Fibroblast of lung (primary cell): ENCODE measurements around the gene PRR7. TPM values are rescaled to one million over a fixed set of nuclear protein-coding genes. Genes with fewer than 3 reads are reported as not detected.

ENCODE experiments used
- DNase-seq, 2 donors: peaks; one replicate each; pipeline versions ENCODE4 v3.0.0 to v3.0.0-alpha.2; 2010; ENCODE audit warnings: low read depth in 2 of 2
- H2AFZ ChIP-seq: 2 replicates; pipeline ENCODE4 v1.5.1; 2012; ENCODE audit warnings: low read length, control low read depth, inconsistent platforms
- H3K27ac ChIP-seq: 2 replicates; pipeline ENCODE4 v1.5.1; 2011; ENCODE audit warnings: low read length, control low read depth; ENCODE audit not compliant: insufficient read depth
- H3K27me3 ChIP-seq: 2 replicates; pipeline ENCODE4 v1.5.1; 2011; ENCODE audit warnings: mild to moderate bottlenecking, low read length; ENCODE audit not compliant: control insufficient read depth, insufficient read depth
- H3K36me3 ChIP-seq: 2 replicates; pipeline ENCODE4 v1.5.1; 2011; ENCODE audit warnings: low read length; ENCODE audit not compliant: control insufficient read depth, insufficient read depth
- H3K4me1 ChIP-seq: 2 replicates; pipeline ENCODE4 v1.5.1; 2011; ENCODE audit warnings: low read length; ENCODE audit not compliant: control insufficient read depth, insufficient read depth; ENCODE audit errors: extremely low read depth
- H3K4me2 ChIP-seq: 2 replicates; pipeline ENCODE4 v1.5.1; 2011; ENCODE audit warnings: low read length, control low read depth; ENCODE audit not compliant: insufficient read depth; ENCODE audit errors: extremely low read depth
- H3K4me3 ChIP-seq, 4 experiments: fragments of 200-600 bp in 1 of 4; sonication (generic) in 1 of 4; replicated peaks in 1 of 4; 2 replicates each; pipeline ENCODE4 v1.5.1; 2011 to 2016; ENCODE audit warnings: low read length in 4 of 4, low read depth in 3 of 4, mild to moderate bottlenecking in 3 of 4, control low read depth in 2 of 4, inconsistent platforms in 1 of 4, mixed read lengths in 1 of 4; ENCODE audit not compliant: insufficient read depth in 1 of 4; ENCODE audit errors: control extremely low read depth in 1 of 4
- H3K79me2 ChIP-seq: 2 replicates; pipeline ENCODE4 v1.5.1; 2012; ENCODE audit warnings: mild to moderate bottlenecking, low read length, inconsistent platforms; ENCODE audit not compliant: control insufficient read depth, insufficient read depth
- H3K9ac ChIP-seq: 2 replicates; pipeline ENCODE4 v1.5.1; 2011; ENCODE audit warnings: mild to moderate bottlenecking, low read length, control low read depth; ENCODE audit not compliant: insufficient read depth
- H3K9me3 ChIP-seq: 2 replicates; pipeline ENCODE4 v1.5.1; 2012; ENCODE audit warnings: low read depth, low read length; ENCODE audit not compliant: control insufficient read depth, insufficient read depth
- H4K20me1 ChIP-seq: 2 replicates; pipeline ENCODE4 v1.5.1; 2011; ENCODE audit warnings: low read length; ENCODE audit not compliant: control insufficient read depth, insufficient read depth; ENCODE audit errors: extremely low read depth
- EZH2 ChIP-seq: IDR thresholded peaks from 2 replicates; pipeline ENCODE4 v1.5.1; 2012; ENCODE audit warnings: low read length, control low read depth, mild to moderate bottlenecking; ENCODE audit errors: missing control alignments
- polyA plus RNA-seq, 2 donors: library from polyadenylated mRNA; depleted of rRNA in 1 of 2; stranded (reverse) in 1 of 2; unstranded in 1 of 2; fragments of >200 nt; gene quantifications; 2 replicates each; pipeline ENCODE4 v1.2.1, GENCODE V29; 2011 to 2012; ENCODE audit warnings: missing spikeins in 1 of 2
- total RNA-seq: library from RNA; depleted of rRNA; stranded (reverse); fragments of >200 nt; gene quantifications from 2 replicates; pipeline ENCODE4 v1.2.1, GENCODE V29; 2014
- TF ChIP-seq, protein P1 (sequence below), 2 donors: IDR thresholded peaks in 1 of 2; conservative IDR thresholded peaks in 1 of 2; 1 replicate in 1 of 2; 2 replicates in 1 of 2; pipeline ENCODE4 v1.5.1; 2011 to 2012; ENCODE audit warnings: low read length in 2 of 2, control low read depth in 1 of 2, inconsistent platforms in 1 of 2, low read depth in 1 of 2, mild to moderate bottlenecking in 1 of 2

Gene PRR7
- total and polyA plus RNA-seq, 2 donors (not counting 1 experiment from before 2014, with no cell fraction given) = 1.6 to 2.3 TPM

DNA sequence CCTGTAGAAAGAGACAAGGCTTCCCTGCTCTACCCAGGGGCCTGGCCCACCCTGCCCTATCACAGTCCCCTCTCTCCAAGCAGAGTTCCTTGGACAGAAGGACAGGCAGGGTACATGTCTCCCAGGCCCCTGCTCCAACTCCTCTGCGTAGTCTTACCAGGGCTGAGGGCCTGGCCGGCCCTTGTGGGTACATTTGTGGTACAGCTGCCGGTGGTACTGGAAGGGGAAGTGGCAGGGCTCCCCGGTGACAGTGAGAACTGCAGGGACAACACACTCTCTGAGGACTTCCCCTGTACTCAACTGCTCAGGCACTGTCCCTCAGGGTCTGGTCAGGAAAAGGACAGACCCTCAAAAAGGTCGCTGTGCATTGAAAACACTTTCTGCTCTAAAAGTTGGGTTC, 40.8 kb upstream of the PRR7 start:
- no peak overlapping the region for H3K27ac ChIP-seq
- no peaks in the 10 kb centered on the region for H3K36me3 ChIP-seq
- no peak overlapping the region for H3K4me2 ChIP-seq
- no peak overlapping the region for H2AFZ ChIP-seq
- no peaks in the 10 kb centered on the region for H3K9me3 ChIP-seq
- no peak for TF ChIP-seq EZH2
- TF ChIP-seq, protein P1, sequence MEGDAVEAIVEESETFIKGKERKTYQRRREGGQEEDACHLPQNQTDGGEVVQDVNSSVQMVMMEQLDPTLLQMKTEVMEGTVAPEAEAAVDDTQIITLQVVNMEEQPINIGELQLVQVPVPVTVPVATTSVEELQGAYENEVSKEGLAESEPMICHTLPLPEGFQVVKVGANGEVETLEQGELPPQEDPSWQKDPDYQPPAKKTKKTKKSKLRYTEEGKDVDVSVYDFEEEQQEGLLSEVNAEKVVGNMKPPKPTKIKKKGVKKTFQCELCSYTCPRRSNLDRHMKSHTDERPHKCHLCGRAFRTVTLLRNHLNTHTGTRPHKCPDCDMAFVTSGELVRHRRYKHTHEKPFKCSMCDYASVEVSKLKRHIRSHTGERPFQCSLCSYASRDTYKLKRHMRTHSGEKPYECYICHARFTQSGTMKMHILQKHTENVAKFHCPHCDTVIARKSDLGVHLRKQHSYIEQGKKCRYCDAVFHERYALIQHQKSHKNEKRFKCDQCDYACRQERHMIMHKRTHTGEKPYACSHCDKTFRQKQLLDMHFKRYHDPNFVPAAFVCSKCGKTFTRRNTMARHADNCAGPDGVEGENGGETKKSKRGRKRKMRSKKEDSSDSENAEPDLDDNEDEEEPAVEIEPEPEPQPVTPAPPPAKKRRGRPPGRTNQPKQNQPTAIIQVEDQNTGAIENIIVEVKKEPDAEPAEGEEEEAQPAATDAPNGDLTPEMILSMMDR (conservative IDR thresholded peaks at IDR 0.05 in 1 of 2, IDR thresholded peaks at IDR 0.05 in 1 of 2; ENCODE audit: low read depth in 1 of 2, low read length in 2 of 2) = no peak
- peaks cover 3% of the 10 kb centered on the region for H3K4me1 ChIP-seq
- no peaks in the 10 kb centered on the region for H4K20me1 ChIP-seq
- no peaks in the 10 kb centered on the region for H3K79me2 ChIP-seq
- DNase-seq = no peak
- H3K9ac ChIP-seq = no peak overlapping the region
- H3K4me3 ChIP-seq = no peak overlapping the region
- H3K27me3 ChIP-seq = peaks cover 34% of the 10 kb centered on the region

DNA sequence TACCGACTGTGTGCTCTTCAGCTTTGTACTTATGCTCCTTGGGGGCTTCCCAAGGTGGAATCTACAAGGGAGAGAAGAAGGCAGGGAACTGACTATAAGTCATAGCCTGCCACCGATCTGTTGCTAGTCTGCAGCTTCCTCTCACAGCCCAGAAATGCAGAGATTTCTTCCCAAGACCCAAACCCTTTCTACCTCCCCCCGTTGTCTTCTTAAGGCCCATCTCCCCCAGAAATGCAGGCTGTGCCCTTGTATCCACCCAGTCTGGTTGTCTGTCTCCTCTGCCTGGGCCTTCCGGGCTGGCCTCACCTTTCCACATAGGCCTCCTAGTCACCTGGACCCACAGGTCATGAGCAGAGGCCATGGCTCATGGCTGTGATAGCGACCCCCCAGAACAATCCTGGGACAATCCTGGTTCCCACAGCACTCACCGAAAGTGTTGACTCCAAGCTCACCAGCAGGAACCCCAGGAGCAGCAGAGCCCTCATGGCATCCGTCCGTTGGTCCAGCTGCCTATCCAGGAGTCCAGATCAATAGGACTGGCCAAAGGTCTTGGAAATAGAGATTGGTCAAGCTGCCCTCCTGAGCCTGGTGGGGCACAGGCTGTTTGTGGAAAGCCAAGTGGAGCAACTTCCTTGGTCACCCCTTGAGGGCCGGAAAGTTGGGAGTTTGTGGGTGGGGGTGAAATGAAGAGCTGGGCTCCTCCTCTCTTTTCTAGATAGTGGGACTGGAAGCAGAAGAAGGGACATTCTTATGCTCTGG, 37.4 kb upstream of the PRR7 start, which contains the start of gene F12:
Gene F12, minus strand, starts transcription at position 522 of the 759 bp plus-strand sequence. Its CDS starts 37 bp downstream, at position 485.
- Histone ChIP-seq H3K4me1 (no peaks in the 10 kb centered on the region), H4K20me1 (no peaks in the 10 kb centered on the region), H3K4me2 (no peak within 1 kb of the TSS), H3K9ac (no peak within 1 kb of the TSS), H3K36me3 (no peaks in the 10 kb centered on the region), H3K4me3 (no peak within 1 kb of the TSS), H3K27me3 (peaks cover 12% of the 10 kb centered on the region), H3K27ac (no peak within 1 kb of the TSS), H2AFZ (no peak within 1 kb of the TSS), H3K9me3 (no peaks in the 10 kb centered on the region), H3K79me2 (no peaks in the 10 kb centered on the region)
- DNase-seq = no peak
- TF ChIP-seq, protein P1 (conservative IDR thresholded peaks at IDR 0.05 in 1 of 2, IDR thresholded peaks at IDR 0.05 in 1 of 2; ENCODE audit: low read depth in 1 of 2, low read length in 2 of 2) = no peak
- no peak for TF ChIP-seq EZH2

DNA sequence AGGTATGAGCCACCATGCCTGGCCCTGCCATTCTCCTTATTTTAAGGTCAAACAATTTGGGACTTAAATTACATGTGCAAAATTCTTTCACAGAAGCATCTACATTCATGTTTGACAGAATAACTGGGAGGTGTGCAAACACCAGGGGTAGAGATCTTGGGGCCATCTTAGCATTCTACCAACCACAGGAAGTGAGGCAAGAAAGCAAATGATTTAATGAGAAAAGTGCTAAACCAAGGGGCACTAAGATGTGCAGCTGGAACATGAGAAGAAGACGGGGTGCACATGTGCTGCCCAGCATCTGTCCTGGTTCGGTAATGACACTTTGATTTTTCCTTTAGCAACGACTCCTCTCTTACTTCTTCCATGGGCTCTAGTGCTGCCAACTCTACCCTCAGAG, 36.0 kb upstream of the PRR7 start:
- no peak for DNase-seq
- Histone ChIP-seq H2AFZ (no peak overlapping the region), H3K27me3 (peaks cover 13% of the 10 kb centered on the region), H3K27ac (no peak overlapping the region), H3K4me3 (no peak overlapping the region), H3K79me2 (no peaks in the 10 kb centered on the region), H4K20me1 (no peaks in the 10 kb centered on the region), H3K9me3 (no peaks in the 10 kb centered on the region), H3K4me1 (no peaks in the 10 kb centered on the region), H3K4me2 (no peak overlapping the region), H3K36me3 (no peaks in the 10 kb centered on the region), H3K9ac (no peak overlapping the region)
- TF ChIP-seq, protein P1 (conservative IDR thresholded peaks at IDR 0.05 in 1 of 2, IDR thresholded peaks at IDR 0.05 in 1 of 2; ENCODE audit: low read depth in 1 of 2, low read length in 2 of 2) = no peak
